BE2C (cell line): ENCODE data around the gene NXPE2.

Experiments
- DNase-seq: peaks from one replicate; pipeline ENCODE4 v3.0.0-alpha.2; 2020
- H3K27me3 ChIP-seq: fragments of 250-450 bp; sonication (Bioruptor Pico); 2 replicates; pipeline ENCODE4 v1.5.1; 2020; ENCODE audit warnings: mild to moderate bottlenecking
- H3K36me3 ChIP-seq: fragments of 250-450 bp; sonication (Bioruptor Pico); 2 replicates; pipeline ENCODE4 v1.5.1; 2020; ENCODE audit warnings: mild to moderate bottlenecking
- H3K4me1 ChIP-seq: fragments of 250-450 bp; sonication (Bioruptor Pico); 2 replicates; pipeline ENCODE4 v1.5.1; 2020
- H3K4me3 ChIP-seq: 2 replicates; pipeline ENCODE4 v1.5.1; 2011; ENCODE audit warnings: low read depth, low read length
- H3K9me3 ChIP-seq: fragments of 250-450 bp; sonication (Bioruptor Pico); 2 replicates; pipeline ENCODE4 v1.5.1; 2020
- CTCF ChIP-seq: IDR thresholded peaks from 2 replicates; pipeline ENCODE4 v1.5.1; 2012; ENCODE audit warnings: mild to moderate bottlenecking, low read depth, low read length

Gene NXPE2

GRCh38 chr11:114666760-114667159 lies 11.6 kb upstream of the NXPE2 start:
- Histone ChIP-seq H3K9me3 (no peaks in the 10 kb centered on the region; the same call in 1 of the 2 replicates), H3K4me1 (no peaks in the 10 kb centered on the region), H3K36me3 (no peaks in the 10 kb centered on the region), H3K4me3 (no peak overlapping the region), H3K27me3 (no peaks in the 10 kb centered on the region)
- DNase-seq: no peak
- no peak for TF ChIP-seq CTCF

DNA sequence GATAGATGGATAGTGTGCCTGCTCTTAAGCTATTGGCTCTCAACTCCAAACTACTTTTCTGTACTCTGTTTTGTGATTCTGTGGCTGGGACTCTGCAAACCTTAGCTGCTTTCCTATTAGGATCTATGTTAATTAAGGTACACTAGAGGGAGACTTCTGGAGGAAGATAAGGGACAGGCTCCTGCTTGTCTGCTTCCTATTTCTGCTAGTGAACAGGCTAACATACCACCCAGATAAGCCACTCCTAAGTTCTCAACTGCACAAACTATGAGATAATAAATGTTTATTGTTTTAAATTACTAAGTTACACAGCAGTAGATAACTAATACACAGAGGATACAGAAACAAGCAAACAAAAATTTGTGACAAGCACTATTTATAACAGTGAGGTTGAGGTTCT lies 10.2 kb upstream of the NXPE2 start:
- Histone ChIP-seq H3K4me1 (no peaks in the 10 kb centered on the region), H3K9me3 (no peaks in the 10 kb centered on the region; the same call in 1 of the 2 replicates), H3K27me3 (no peaks in the 10 kb centered on the region), H3K4me3 (no peak overlapping the region), H3K36me3 (no peaks in the 10 kb centered on the region)
- no peak for DNase-seq
- no peak for TF ChIP-seq CTCF

DNA sequence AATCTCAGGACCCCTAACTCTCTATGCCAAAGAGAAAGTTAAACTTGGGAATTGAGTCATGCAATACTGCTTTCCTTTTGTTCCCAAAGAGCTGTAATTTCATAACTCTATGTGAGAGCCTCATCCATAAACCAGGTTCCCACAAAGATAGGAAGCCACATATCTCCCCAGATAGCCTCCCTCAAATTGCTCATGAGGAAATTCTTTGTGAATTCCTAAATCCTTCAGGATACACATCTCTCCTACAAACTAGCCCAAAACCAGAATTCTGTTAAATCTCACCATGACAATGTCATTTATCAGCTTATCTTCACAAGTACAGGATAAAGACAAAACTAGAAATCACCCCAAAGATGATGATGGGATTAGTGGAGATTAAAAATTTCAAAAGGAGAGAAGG lies 4.7 kb upstream of the NXPE2 start:
- Histone ChIP-seq H3K36me3 (no peaks in the 10 kb centered on the region), H3K4me3 (no peak overlapping the region), H3K9me3 (no peaks in the 10 kb centered on the region; the same call in 1 of the 2 replicates), H3K4me1 (no peaks in the 10 kb centered on the region), H3K27me3 (no peaks in the 10 kb centered on the region; the same call in 1 of the 2 replicates)
- DNase-seq: no peak
- no peak for TF ChIP-seq CTCF

- H3K4me3 ChIP-seq: no peak overlapping the region
- H3K27me3 ChIP-seq: no peaks in the 10 kb centered on the region; the same call in 1 of the 2 replicates
- H3K36me3 ChIP-seq: no peaks in the 10 kb centered on the region
- H3K9me3 ChIP-seq: no peaks in the 10 kb centered on the region
- TF ChIP-seq CTCF: no peak
- no peaks in the 10 kb centered on the region for H3K4me1 ChIP-seq
- no peak for DNase-seq
Observed at GRCh38 chr11:114679505-114679904, 1.2 kb downstream of the NXPE2 start.

DNA sequence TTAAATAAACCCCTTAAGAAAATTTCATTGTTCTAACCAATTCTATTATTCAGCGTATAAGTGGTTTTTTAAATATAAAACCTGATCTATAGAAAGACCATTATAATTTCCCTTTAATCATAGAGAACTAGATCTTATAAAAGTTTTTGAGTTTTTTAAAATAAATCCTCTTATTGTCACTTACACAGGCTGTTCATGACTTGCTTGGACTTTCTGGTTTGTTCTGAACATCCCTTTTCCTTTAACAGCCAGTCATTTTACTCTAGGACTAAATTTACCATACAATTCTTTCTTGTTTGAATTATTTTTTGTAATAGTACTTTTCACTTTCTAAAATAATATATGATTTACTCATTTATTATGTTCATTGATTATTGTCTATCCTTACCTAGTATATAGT lies 4.7 kb downstream of the NXPE2 start:
- Histone ChIP-seq H3K9me3 (no peaks in the 10 kb centered on the region), H3K36me3 (no peaks in the 10 kb centered on the region), H3K4me3 (no peak overlapping the region), H3K27me3 (0 out of 2 replicates have a peak, but pooled peaks cover 1% of the 10 kb centered on the region), H3K4me1 (no peaks in the 10 kb centered on the region)
- TF ChIP-seq CTCF: no peak
- DNase-seq: no peak

DNA sequence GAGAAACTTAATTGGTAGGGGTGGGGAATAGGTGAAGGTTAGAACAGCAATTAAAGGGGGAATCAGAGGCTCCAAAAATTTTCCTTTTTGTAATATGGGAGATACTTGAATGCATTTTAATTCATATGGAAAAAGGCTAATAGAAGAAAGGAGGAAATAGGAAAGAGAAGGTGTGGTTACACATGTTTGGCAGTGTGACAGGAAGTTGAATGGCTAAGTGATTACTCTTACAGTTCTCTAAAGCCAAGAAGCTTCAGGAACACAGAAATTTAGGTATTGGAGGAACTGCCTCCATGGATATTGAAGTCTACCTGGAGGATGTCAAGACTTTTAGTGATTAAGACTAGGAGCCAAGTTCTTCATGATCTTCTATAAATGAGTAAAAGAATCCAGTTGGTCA lies 6.3 kb downstream of the NXPE2 start:
- Histone ChIP-seq H3K36me3 (no peaks in the 10 kb centered on the region), H3K27me3 (peaks cover 6% of the 10 kb centered on the region), H3K9me3 (no peaks in the 10 kb centered on the region), H3K4me3 (no peak overlapping the region), H3K4me1 (no peaks in the 10 kb centered on the region)
- no peak for TF ChIP-seq CTCF
- DNase-seq: no peak
